HepG2 (cell line): ENCODE results near the gene VAC14. TPM values are rescaled to one million over a fixed set of nuclear protein-coding genes. Genes with fewer than 3 reads are reported as not detected.

Experiments
- AGO1 ChIP-seq: fragments of 200-400 bp; formaldehyde crosslinking; IDR thresholded peaks from 2 replicates; pipeline ENCODE4 v1.6.1; 2017; ENCODE audit warnings: mild to moderate bottlenecking, low read depth, low read length, moderate library complexity; ENCODE audit not compliant: poor library complexity, severe bottlenecking
- ARNT2 ChIP-seq: sonication (generic); formaldehyde crosslinking; IDR thresholded peaks from 2 replicates; pipeline ENCODE4 v1.8.0; 2022; ENCODE audit warnings: mild to moderate bottlenecking, low read depth, missing genetic modification reagents, moderate library complexity
- CC2D1A ChIP-seq: sonication (generic); formaldehyde crosslinking; IDR thresholded peaks from 2 replicates; pipeline ENCODE4 v1.8.1; 2023; ENCODE audit warnings: mild to moderate bottlenecking, missing genetic modification reagents
- CTCF ChIP-seq: sonication (generic); formaldehyde crosslinking; IDR thresholded peaks from 2 replicates; pipeline ENCODE4 v1.5.0; 2020; ENCODE audit warnings: mild to moderate bottlenecking, missing genetic modification reagents, moderate library complexity
- FOXA1 ChIP-seq, 2 experiments: fragments of 450-650 bp in 1 of 2; sonication (generic) in 1 of 2; formaldehyde crosslinking in 1 of 2; IDR thresholded peaks; 2 replicates each; pipeline versions ENCODE4 v1.4.0 to v1.6.1; 2016 to 2020; ENCODE audit warnings: missing genetic modification reagents in 1 of 2
- FOXO1 ChIP-seq: sonication (generic); formaldehyde crosslinking; IDR thresholded peaks from 2 replicates; pipeline ENCODE4 v1.4.0; 2020; ENCODE audit warnings: missing genetic modification reagents
- GABPB1 ChIP-seq: IDR thresholded peaks from 2 replicates; pipeline ENCODE4 v1.6.1; 2016; ENCODE audit warnings: mild to moderate bottlenecking, missing genetic modification reagents, moderate library complexity, missing compliant biosample characterization
- GTF2F1 ChIP-seq: fragments of 150-350 bp; IDR thresholded peaks from 2 replicates; pipeline ENCODE4 v1.6.1; 2014; ENCODE audit warnings: low read length
- HBP1 ChIP-seq: IDR thresholded peaks from 2 replicates; pipeline ENCODE4 v1.6.1; 2016; ENCODE audit warnings: low read depth, control low read depth
- MAZ ChIP-seq, 2 experiments: sonication (generic) in 1 of 2; formaldehyde crosslinking in 1 of 2; IDR thresholded peaks; 2 replicates each; pipeline versions ENCODE4 v1.5.0 to v1.6.1; 2012 to 2020; ENCODE audit warnings: low read depth in 2 of 2, mild to moderate bottlenecking in 2 of 2, borderline replicate concordance in 1 of 2, improper control_type of control experiment in 1 of 2, low read length in 1 of 2, missing genetic modification reagents in 1 of 2, moderate library complexity in 1 of 2
- NCOA2 ChIP-seq: sonication (generic); formaldehyde crosslinking; IDR thresholded peaks from 2 replicates; pipeline ENCODE4 v1.8.0; 2022; ENCODE audit warnings: inconsistent platforms
- POLR2A ChIP-seq, 2 experiments: IDR thresholded peaks; 2 replicates each; pipeline ENCODE4 v1.6.1; 2011; ENCODE audit warnings: low read depth in 2 of 2, low read length in 2 of 2, mild to moderate bottlenecking in 1 of 2, moderate library complexity in 1 of 2; ENCODE audit not compliant: insufficient read depth in 1 of 2
- SRSF1 ChIP-seq: fragments of 200-400 bp; formaldehyde crosslinking; optimal IDR thresholded peaks from 2 replicates; pipeline ENCODE3; 2017; ENCODE audit warnings: mild to moderate bottlenecking, low read depth, low read length, moderate library complexity
- TBX2 ChIP-seq: sonication (generic); formaldehyde crosslinking; IDR thresholded peaks from 2 replicates; pipeline ENCODE4 v1.5.0; 2020; ENCODE audit warnings: missing genetic modification reagents, mild to moderate bottlenecking, borderline replicate concordance
- TEAD3 ChIP-seq: optimal IDR thresholded peaks from 2 replicates; pipeline ENCODE3; 2016; ENCODE audit warnings: borderline replicate concordance
- UBTF ChIP-seq: sonication (generic); formaldehyde crosslinking; IDR thresholded peaks from 2 replicates; pipeline ENCODE4 v1.4.0; 2020; ENCODE audit warnings: mild to moderate bottlenecking, missing genetic modification reagents
- ZBTB4 ChIP-seq: sonication (generic); formaldehyde crosslinking; IDR thresholded peaks from 2 replicates; pipeline ENCODE4 v1.4.0; 2020; ENCODE audit warnings: missing genetic modification reagents, mild to moderate bottlenecking, borderline replicate concordance
- ZNF652 ChIP-seq: IDR thresholded peaks from 2 replicates; pipeline ENCODE4 v1.6.1; 2016; ENCODE audit warnings: low read depth, borderline replicate concordance
- ZNF788 ChIP-seq: sonication (generic); formaldehyde crosslinking; IDR thresholded peaks from 2 replicates; pipeline ENCODE4 v1.5.0; 2020; ENCODE audit warnings: mild to moderate bottlenecking, missing genetic modification reagents, borderline replicate concordance
- polyA plus RNA-seq, 8 experiments: library from polyadenylated mRNA; depleted of rRNA in 3 of 8; stranded (reverse) in 7 of 8; unstranded in 1 of 8; fragments of >200 nt; fragmentation: Illumina TruSeq in 4 of 8; extraction: Trizol in 4 of 8; gene quantifications; 2 replicates each; pipeline versions ENCODE4 v1.2.1 to v1.2.3, GENCODE V29; 2011 to 2016; ENCODE audit warnings: low read depth in 4 of 8, missing spikeins in 1 of 8, mixed read lengths in 1 of 8; ENCODE audit not compliant: insufficient read depth in 1 of 8
- total RNA-seq, 5 experiments: library from RNA; depleted of rRNA; stranded (reverse); fragments of >200 nt; fragmentation: Illumina TruSeq; extraction: Trizol; gene quantifications; 2 replicates each; pipeline ENCODE4 v1.2.3, GENCODE V29; 2016; ENCODE audit warnings: low read depth in 1 of 5

VAC14 gene
- total and polyA plus RNA-seq, 2 of the 13 experiments (the other 11 are each of a cell fraction or from before 2014, with no cell fraction given), result 23.5 to 24.6 TPM

GRCh38 chr16:70703041-70703834 is 97.7 kb downstream of the VAC14 start (continued):
- peak; percentile 5; the same call in 1 of the 2 replicates for TF ChIP-seq ZBTB4 (CRISPR knock-in tag)
- TF ChIP-seq ZNF788, result peak; percentile 51; the same call in 1 of the 2 replicates
- no peak for TF ChIP-seq HBP1 (CRISPR knock-in tag)
- TF ChIP-seq SRSF1, result peak; percentile 78
- TF ChIP-seq NCOA2 (CRISPR knock-in tag), result 0 out of 2 replicates have a peak, but pooled peaks have one; percentile 17
- TF ChIP-seq MAZ (IDR thresholded peaks at IDR 0.05; ENCODE audit: borderline replicate concordance, low read depth, low read length), result no peak
- TF ChIP-seq MAZ (CRISPR knock-in tag; IDR thresholded peaks at IDR 0.05; ENCODE audit: low read depth), result peak; percentile 29; the same call in 1 of the 2 replicates
- peak; percentile 67 for TF ChIP-seq TEAD3 (CRISPR knock-in tag)
- TF ChIP-seq FOXO1 (CRISPR knock-in tag), result 0 out of 2 replicates have a peak, but pooled peaks have one; percentile 30
- peak; percentile 56; the same call in 1 of the 2 replicates for TF ChIP-seq TBX2 (CRISPR knock-in tag)
- TF ChIP-seq CTCF (CRISPR knock-in tag), result peak; percentile 43
- TF ChIP-seq FOXA1 (IDR thresholded peaks at IDR 0.05), result no peak
- peak; percentile 35; the same call in 1 of the 2 replicates for TF ChIP-seq FOXA1 (CRISPR knock-in tag; IDR thresholded peaks at IDR 0.05)
- 0 out of 2 replicates have a peak, but pooled peaks have one; percentile 52 for TF ChIP-seq ARNT2 (CRISPR knock-in tag)
- TF ChIP-seq GABPB1 (CRISPR knock-in tag), result 0 out of 2 replicates have a peak, but pooled peaks have one; percentile 16
- no peak for TF ChIP-seq CC2D1A
- no peak for TF ChIP-seq GTF2F1
- TF ChIP-seq ZNF652 (CRISPR knock-in tag), result no peak
- TF ChIP-seq UBTF (CRISPR knock-in tag), result 0 out of 2 replicates have a peak, but pooled peaks have one; percentile 11
- TF ChIP-seq AGO1, result no peak
- 0 out of 4 replicates have a peak, but pooled peaks of 1 of the 2 experiments have one; percentile 21 for TF ChIP-seq POLR2A (IDR thresholded peaks at IDR 0.05; ENCODE audit: insufficient read depth in 1 of 2, low read depth in 2 of 2, low read length in 2 of 2)
